KMS-11 (cell line): Measurements from ENCODE around the gene PMEPA1.

Source experiments
- H2AFZ ChIP-seq: fragments of 200-600 bp; sonication (generic); 2 replicates; pipeline ENCODE4 v1.6.1; 2016; ENCODE audit warnings: antibody characterized with exemption, mixed run types, low read depth
- H3K27ac ChIP-seq: fragments of 200-600 bp; sonication (generic); 2 replicates; pipeline ENCODE4 v1.6.1; 2016; ENCODE audit warnings: mild to moderate bottlenecking, mixed run types
- H3K27me3 ChIP-seq: fragments of 200-600 bp; sonication (generic); 2 replicates; pipeline ENCODE4 v1.6.1; 2017; ENCODE audit warnings: mild to moderate bottlenecking, low read depth, mixed run types, moderate library complexity; ENCODE audit not compliant: insufficient read depth
- H3K36me3 ChIP-seq: fragments of 200-600 bp; sonication (generic); 2 replicates; pipeline ENCODE4 v1.6.1; 2017; ENCODE audit warnings: mild to moderate bottlenecking, mixed run types; ENCODE audit not compliant: insufficient read depth
- H3K4me1 ChIP-seq: fragments of 200-600 bp; sonication (generic); 2 replicates; pipeline ENCODE4 v1.6.1; 2016; ENCODE audit warnings: mild to moderate bottlenecking, low read depth, mixed run types; ENCODE audit not compliant: poor library complexity, severe bottlenecking
- H3K4me2 ChIP-seq: fragments of 200-600 bp; sonication (generic); 2 replicates; pipeline ENCODE4 v1.7.0; 2016; ENCODE audit warnings: mild to moderate bottlenecking, mixed run types
- H3K4me3 ChIP-seq: fragments of 200-600 bp; sonication (generic); IDR thresholded peaks from 2 replicates; pipeline ENCODE4 v1.6.1; 2017; ENCODE audit warnings: low read depth, low read length, mixed read lengths; ENCODE audit not compliant: insufficient read depth
- H3K79me2 ChIP-seq: fragments of 200-600 bp; sonication (generic); 2 replicates; pipeline ENCODE4 v1.6.1; 2016; ENCODE audit warnings: low read depth, mixed run types; ENCODE audit not compliant: insufficient read depth
- H3K9ac ChIP-seq: fragments of 200-600 bp; sonication (generic); 2 replicates; pipeline ENCODE4 v1.6.1; 2016; ENCODE audit warnings: mild to moderate bottlenecking, mixed run types
- H4K20me1 ChIP-seq: fragments of 200-600 bp; sonication (generic); 2 replicates; pipeline ENCODE4 v1.6.1; 2016; ENCODE audit warnings: mild to moderate bottlenecking, mixed run types; ENCODE audit not compliant: insufficient read depth
- TF ChIP-seq, protein P1 (sequence below): fragments of 200-600 bp; sonication (generic); conservative IDR thresholded peaks from 2 replicates; pipeline ENCODE4 v1.6.1; 2017; ENCODE audit warnings: low read depth, mild to moderate bottlenecking, antibody characterized with exemption, low read length, moderate library complexity, mixed read lengths

Gene PMEPA1

DNA sequence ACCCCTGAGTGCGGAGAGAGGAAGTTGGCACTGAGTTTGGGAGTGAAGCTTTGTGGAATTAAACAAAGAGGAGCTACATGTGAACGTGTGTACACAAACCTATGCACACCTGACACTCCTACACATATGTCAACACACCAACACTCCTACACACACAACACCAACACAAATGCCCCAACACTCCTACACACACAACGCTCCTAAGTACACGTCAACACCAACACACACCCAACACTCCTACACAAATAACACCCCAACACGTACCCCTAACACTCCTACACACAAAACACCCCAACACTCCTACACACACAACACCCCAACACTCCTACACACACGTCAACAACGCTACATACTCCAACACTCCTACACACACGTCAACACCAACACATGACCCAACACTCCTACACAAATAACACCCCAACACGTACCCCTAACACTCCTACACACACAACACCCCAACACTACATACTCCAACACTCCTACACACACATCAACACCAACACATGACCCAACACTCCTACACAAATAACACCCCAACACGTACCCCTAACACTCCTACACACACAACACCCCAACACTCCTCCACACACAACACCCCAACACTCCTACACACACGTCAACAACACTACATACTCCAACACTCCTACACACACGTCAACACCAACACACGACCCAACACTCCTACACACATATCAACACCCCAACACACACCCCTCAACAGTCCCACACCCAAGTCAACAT, 49.5 kb downstream of the PMEPA1 start:
- H3K4me1 ChIP-seq, result no peaks in the 10 kb centered on the region
- no peak overlapping the region for H3K27ac ChIP-seq
- H3K9ac ChIP-seq, result no peak overlapping the region
- no peak overlapping the region for H3K4me2 ChIP-seq
- H3K4me3 ChIP-seq, result no peak overlapping the region
- no peaks in the 10 kb centered on the region for H3K36me3 ChIP-seq
- no peaks in the 10 kb centered on the region for H3K79me2 ChIP-seq
- H3K27me3 ChIP-seq, result no peaks in the 10 kb centered on the region
- TF ChIP-seq, protein P1, sequence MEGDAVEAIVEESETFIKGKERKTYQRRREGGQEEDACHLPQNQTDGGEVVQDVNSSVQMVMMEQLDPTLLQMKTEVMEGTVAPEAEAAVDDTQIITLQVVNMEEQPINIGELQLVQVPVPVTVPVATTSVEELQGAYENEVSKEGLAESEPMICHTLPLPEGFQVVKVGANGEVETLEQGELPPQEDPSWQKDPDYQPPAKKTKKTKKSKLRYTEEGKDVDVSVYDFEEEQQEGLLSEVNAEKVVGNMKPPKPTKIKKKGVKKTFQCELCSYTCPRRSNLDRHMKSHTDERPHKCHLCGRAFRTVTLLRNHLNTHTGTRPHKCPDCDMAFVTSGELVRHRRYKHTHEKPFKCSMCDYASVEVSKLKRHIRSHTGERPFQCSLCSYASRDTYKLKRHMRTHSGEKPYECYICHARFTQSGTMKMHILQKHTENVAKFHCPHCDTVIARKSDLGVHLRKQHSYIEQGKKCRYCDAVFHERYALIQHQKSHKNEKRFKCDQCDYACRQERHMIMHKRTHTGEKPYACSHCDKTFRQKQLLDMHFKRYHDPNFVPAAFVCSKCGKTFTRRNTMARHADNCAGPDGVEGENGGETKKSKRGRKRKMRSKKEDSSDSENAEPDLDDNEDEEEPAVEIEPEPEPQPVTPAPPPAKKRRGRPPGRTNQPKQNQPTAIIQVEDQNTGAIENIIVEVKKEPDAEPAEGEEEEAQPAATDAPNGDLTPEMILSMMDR, result no peak
- H4K20me1 ChIP-seq, result no peaks in the 10 kb centered on the region
- H2AFZ ChIP-seq, result no peak overlapping the region

DNA sequence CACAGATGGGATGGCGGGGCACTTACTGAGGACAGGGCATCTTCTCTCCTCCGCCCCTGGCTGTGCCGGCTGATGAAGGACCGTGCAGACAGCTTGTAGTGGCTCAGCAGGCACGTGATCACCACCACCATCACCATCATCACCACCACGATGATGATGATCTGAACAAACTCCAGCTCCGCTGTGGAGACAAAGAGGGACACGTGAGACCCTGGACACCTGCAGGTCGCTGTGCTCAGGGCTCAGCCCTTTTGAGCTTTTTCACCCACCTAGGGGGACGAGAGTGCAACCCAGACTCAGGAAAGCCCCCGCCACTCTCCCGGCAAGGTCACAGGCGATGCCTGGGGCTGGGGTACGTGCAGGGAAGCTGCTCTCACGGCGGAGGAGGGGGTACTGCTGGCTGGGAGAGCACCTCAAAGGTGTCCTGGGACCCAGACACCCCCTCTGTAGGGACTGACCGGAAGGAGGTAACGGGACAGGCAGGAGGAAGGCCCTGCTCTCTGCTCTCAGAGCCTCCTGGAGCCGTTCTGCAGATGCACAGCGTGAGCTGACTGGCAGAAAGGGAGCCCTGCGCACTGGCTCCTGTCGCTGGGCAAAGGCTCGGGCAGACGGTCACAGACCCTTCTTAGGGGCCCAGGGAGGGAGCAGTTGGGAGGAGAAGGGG, 50.2 kb downstream of the PMEPA1 start:
- Histone ChIP-seq H3K79me2 (no peaks in the 10 kb centered on the region), H3K4me2 (no peak overlapping the region), H2AFZ (no peak overlapping the region), H3K4me3 (no peak overlapping the region), H3K27me3 (no peaks in the 10 kb centered on the region), H3K36me3 (no peaks in the 10 kb centered on the region), H3K9ac (no peak overlapping the region), H3K4me1 (no peaks in the 10 kb centered on the region), H4K20me1 (no peaks in the 10 kb centered on the region), H3K27ac (no peak overlapping the region)
- TF ChIP-seq, protein P1, result no peak

DNA sequence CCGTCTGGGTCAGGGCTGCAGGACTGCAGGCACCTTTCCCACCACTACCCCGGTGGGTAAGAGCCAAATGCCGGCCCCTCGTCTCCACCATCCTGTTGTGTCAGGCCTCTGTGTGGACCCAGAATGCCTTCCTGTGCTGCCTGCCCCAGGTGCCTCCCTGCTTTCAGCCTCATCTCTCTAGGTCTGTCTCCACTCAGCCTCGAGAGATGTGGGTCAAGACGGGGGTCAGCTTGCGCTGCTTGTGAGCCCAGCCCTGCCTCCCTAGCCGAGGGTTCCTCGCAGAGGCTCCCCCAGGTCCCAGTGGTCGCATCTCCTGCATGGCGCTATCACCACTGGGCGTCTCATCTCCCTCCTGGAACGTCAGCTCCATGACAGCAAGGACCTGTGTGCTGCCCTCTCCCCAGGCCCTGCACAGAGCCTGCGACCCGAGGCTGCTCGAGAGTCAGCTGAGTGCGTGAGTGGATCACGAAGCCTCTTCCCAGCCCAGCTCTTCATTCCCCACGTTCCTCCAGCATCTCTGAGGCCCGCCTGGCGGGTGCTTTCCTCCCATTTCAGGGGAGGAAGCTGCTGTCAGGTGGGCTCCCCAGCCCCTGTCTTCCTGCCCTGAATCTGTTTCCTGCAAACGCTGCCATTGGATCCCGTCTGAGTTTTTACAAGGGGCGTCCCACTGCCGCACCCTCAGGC, 50.8 kb downstream of the PMEPA1 start:
- Histone ChIP-seq H3K27ac (no peak overlapping the region), H3K36me3 (no peaks in the 10 kb centered on the region), H3K27me3 (no peaks in the 10 kb centered on the region), H3K79me2 (no peaks in the 10 kb centered on the region), H3K4me1 (no peaks in the 10 kb centered on the region), H2AFZ (no peak overlapping the region), H3K9ac (no peak overlapping the region), H3K4me3 (no peak overlapping the region), H4K20me1 (no peaks in the 10 kb centered on the region), H3K4me2 (no peak overlapping the region)
- TF ChIP-seq, protein P1, result no peak

DNA sequence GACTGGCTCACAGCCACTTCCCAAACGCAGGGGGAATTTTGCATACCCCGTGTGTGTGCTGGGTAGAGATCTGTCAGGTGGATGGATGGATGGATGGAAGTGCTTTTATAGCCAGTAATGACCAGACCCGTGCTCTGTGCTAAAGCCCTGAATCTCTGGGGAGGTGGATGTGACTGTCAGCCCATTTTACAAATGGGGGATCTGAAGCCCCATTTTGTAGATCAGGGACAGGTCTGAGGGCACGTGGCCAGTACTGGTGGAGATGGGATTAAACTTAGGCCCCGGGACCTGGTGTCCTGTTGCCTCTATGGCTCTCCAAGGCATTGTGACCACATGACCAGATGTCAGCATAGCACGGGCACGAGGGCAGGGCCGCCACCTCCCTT, 51.4 kb downstream of the PMEPA1 start:
- Histone ChIP-seq H2AFZ (no peak overlapping the region), H3K4me2 (no peak overlapping the region), H3K27ac (no peak overlapping the region), H3K79me2 (no peaks in the 10 kb centered on the region), H3K9ac (no peak overlapping the region), H3K4me3 (no peak overlapping the region), H3K36me3 (no peaks in the 10 kb centered on the region), H4K20me1 (no peaks in the 10 kb centered on the region), H3K27me3 (no peaks in the 10 kb centered on the region), H3K4me1 (no peaks in the 10 kb centered on the region)
- TF ChIP-seq, protein P1, result no peak
